Measurements from ENCODE around the gene THTPA. TPM values are rescaled to one million over a fixed set of nuclear protein-coding genes. Genes with fewer than 3 reads are reported as not detected.

Gene THTPA
- total RNA-seq, 2 donors from 2014 or later: 22.5 to 45.4 TPM

Other genes with a start within 250 kb of the THTPA start
- gene BCL2L2, start 249.4 kb upstream of the THTPA start, total RNA-seq: 10 to 100 TPM; 45.4 to 87.3 TPM
- 100 to 1,000 TPM in 1 of 2 donors, 10 to 100 TPM in 1; 62.7 to 113 TPM for gene PABPN1, start 234.8 kb upstream of the THTPA start, total RNA-seq
- gene SLC22A17, start 203.4 kb upstream of the THTPA start, total RNA-seq: 100 to 1,000 TPM; 207 to 351 TPM
- gene EFS, start 191.1 kb upstream of the THTPA start, total RNA-seq: 10 to 100 TPM; 26.5 to 53.2 TPM
- gene IL25, start 183.5 kb upstream of the THTPA start, total RNA-seq: not detected
- 1 to 10 TPM in 1 of 2 donors, not detected in 1; 1.5 TPM for gene CMTM5, start 179.2 kb upstream of the THTPA start, total RNA-seq
- gene MYH6, start 148.0 kb upstream of the THTPA start, total RNA-seq: 1 to 10 TPM in 1 of 2 donors, not detected in 1; 3.1 TPM
- 10 to 100 TPM in 1 of 2 donors, under 1 TPM in 1; 0.28 to 40.1 TPM for gene MYH7, start 120.6 kb upstream of the THTPA start, total RNA-seq
- 10 to 100 TPM; 33.7 to 37.0 TPM for gene NGDN, start 86.6 kb upstream of the THTPA start, total RNA-seq
- gene ZFHX2, start 4.5 kb upstream of the THTPA start, total RNA-seq: 1 to 10 TPM; 2.5 to 3.1 TPM
- 100 to 1,000 TPM in 1 of 2 donors, 10 to 100 TPM in 1; 95.3 to 134 TPM for gene AP1G2, start 11.5 kb downstream of the THTPA start, total RNA-seq
- 10 to 100 TPM in 1 of 2 donors, 1 to 10 TPM in 1; 8.5 to 17.8 TPM for gene JPH4, start 22.5 kb downstream of the THTPA start, total RNA-seq
- gene DHRS2, start 80.1 kb downstream of the THTPA start, total RNA-seq: 1 to 10 TPM; 1.2 to 5.9 TPM